ENCODE measurements around the gene TULP3. TPM values are rescaled to one million over a fixed set of nuclear protein-coding genes. Genes with fewer than 3 reads are reported as not detected.

TULP3 gene
- total RNA-seq, 1 donor from 2014 or later = 2.7 TPM

DNA sequence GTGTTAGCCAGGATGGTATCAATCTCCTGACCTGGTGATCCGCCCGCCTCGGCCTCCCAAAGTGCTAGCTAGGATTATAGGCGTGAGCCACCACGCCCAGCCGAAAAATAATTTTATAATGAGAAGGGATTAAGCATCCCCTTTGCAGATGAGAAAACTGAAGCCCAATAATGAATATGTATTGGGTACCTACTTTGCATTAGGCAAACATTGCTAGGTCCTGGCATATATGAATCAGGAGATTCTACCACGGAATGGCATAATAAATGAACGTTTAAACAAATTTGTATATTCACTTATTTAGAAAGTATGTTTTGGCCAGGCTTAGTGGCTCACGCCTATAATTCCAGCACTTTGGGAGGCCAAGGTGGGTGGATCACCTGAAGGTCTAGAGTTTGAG, 32.4 kb downstream of the TULP3 start:
- ATAC-seq (no peak), DNase-seq (ENCODE audit: low spot score) (no peak)

DNA sequence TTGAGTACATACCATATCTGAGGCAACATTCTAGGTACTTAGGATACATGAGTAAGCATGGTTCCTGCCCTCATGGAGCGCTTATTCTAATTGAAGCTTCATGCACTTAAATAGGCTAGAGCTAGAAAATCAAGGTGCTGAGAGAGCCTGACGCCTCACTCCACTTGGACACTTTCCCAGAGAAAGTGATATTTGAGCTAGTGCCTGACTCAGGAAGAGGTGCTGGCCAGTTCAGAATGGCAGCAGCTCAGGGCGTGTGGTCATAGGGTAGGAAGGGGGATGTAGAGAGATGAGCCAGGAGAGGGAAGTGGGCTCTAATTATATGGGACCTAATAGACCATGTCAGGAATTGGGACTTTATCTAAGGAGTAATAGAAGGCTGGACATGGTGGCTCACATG, 33.3 kb downstream of the TULP3 start:
- no peak for ATAC-seq
- no peak for DNase-seq (ENCODE audit: low spot score)

DNA sequence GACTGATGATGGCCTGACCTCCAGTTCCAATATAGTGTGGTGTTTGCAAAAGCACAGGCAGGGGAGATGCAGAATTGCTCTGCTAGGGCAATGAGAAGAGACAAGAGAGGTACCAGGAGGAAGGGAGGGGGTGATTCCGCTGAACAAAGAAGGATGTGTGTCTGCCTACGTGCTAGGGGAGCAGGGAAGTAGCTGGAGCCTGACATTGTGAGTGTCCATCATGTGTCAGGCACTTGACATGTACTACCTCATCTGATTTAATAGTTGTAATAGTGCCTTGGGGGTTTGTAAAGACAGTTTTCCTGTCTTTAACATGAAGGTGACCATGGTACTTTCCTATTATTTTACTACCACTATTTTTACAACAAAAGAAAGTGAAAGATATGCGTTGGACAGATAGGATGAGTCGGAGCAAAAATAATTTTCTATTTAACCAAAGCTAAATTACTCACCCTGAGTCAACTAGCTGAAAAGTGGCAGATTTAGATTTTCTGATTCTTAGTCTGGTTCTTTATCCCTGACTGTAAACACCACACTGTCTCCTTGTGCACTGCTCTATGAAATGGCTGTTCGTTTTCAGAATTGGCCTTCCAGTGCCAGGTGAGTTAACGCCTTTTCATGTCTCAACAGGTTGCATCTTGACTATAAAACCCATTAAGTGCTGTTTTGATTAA, 34.8 kb downstream of the TULP3 start:
- DNase-seq (ENCODE audit: low spot score) = no peak
- no peak for ATAC-seq

DNA sequence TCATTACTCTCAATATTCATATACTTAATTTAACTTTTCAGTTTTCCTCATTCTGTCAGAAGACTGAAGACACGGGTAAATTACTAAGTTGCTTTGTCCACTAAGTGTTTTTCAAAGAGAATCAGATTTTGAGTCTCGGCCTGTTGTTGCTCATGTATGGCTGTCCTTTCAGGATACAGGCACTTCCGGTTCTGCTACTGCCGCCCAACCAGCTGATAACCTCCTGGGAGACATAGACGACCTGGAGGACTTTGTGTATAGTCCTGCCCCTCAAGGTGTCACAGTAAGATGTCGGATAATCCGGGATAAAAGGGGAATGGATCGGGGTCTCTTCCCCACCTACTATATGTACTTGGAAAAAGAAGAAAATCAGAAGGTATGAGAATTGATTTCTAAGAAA, 40.2 kb downstream of the TULP3 start:
- DNase-seq (ENCODE audit: low spot score) = no peak
- no peak for ATAC-seq

DNA sequence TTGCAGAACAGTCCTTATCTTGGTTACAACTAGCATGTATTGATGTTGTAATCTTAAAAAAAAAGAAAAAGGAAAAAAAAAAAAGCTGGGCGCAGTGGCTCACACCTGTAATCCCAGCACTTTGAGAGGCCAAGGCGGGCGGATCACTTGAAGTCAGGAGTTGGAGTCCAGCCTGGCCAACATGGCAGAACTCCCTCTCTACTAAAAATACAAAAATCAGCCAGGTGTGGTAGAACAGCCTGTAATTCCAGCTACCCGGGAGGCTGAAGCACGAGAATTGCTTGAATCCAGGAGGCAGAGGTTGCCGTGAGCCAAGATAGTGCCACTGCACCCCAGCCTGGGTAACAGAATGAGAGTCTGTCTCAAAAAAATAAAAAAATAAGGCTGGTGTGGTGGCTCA, 42.9 kb downstream of the TULP3 start:
- ATAC-seq (no peak), DNase-seq (ENCODE audit: low spot score) (no peak)

DNA sequence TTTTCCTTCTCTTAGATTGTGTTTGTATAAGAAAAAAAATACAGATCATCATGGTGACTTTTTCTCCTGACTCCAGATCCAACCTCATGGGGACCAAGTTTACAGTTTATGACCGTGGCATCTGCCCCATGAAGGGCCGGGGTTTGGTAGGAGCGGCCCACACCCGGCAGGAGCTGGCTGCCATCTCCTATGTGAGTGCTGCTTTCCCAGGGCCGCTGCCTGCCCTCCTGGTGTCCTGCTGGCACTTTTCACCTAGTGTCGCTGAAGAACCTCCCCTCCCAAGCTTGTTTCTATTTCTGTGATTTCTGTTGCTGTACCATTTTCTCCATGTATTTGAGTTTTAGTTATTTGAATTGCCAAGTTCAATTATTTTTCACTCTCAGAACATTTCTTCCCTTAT, 43.7 kb downstream of the TULP3 start:
- no peak for DNase-seq (ENCODE audit: low spot score)
- ATAC-seq = no peak

DNA sequence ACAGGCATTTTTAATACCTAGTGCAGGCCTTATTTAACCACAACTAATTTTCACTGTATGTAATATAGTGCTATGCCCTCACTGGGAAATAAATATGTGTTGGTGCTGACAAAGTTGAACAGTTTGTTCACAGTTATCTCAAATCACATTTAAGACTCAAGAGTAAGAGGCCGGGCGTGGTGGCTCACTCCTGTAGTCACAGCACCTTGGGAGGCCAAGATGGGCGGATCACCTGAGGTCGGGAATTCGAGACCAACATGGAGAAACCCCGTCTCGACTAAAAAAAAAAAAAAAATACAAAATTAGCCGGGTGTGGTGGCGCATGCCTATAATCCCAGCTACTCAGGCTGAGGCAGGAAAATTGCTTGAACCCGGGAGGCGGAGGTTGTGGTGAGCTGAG, 45.6 kb downstream of the TULP3 start:
- ATAC-seq (no peak), DNase-seq (ENCODE audit: low spot score) (no peak)

DNA sequence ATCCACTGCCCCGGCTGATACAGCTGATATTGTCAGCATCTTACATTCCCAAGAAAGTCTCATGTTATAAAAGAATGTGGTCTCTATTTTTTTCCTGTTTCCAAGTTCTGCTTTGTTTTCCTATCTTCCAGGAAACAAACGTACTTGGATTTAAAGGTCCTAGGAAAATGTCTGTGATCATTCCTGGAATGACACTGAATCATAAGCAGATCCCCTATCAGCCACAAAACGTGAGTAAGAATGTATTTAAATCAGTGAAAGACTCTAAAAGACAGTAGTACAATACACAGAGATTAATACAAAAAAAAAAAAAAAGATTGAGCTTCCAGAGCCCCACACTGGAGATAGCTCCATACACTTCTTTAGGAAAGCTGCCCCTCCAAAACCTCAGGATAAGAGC, 46.8 kb downstream of the TULP3 start:
- no peak for DNase-seq (ENCODE audit: low spot score)
- ATAC-seq = no peak

DNA sequence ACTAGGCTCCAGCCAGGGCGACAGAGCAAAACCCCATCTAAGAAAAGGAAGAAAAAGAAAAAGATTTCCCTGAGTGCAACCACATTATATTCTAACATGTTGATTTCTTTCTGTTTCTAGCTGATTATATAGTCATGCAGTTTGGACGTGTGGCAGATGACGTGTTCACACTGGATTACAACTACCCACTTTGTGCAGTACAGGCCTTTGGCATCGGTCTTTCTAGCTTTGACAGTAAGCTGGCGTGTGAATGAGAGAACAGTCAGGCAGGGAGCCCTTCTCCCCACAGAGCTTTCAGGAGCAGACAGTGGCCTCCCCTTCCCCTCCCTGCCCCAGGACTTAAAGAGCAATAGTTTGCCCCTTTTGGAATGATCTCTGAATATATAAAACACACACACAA, 48.5 kb downstream of the TULP3 start:
- no peak for ATAC-seq
- no peak for DNase-seq (ENCODE audit: low spot score)

DNA sequence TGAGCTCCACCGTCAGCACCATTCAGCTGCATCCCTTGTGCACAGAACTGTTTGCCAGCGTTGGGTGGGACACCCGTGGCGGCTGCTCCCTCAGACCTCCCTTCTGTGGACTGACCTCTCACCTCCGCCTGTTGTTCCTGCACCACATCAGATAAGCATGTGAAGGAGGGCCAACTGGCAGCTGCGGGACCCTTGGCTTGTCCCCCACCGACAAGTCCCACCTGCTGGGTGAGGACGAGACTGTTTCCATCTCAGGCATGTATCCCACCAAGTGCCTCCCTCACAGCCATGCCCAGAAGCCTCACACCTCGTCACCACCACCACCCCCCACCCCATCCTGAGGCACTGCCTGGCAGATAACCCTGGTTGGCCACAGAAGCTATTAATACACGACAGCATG, 49.9 kb downstream of the TULP3 start:
- no peak for ATAC-seq
- no peak for DNase-seq (ENCODE audit: low spot score)

DNA sequence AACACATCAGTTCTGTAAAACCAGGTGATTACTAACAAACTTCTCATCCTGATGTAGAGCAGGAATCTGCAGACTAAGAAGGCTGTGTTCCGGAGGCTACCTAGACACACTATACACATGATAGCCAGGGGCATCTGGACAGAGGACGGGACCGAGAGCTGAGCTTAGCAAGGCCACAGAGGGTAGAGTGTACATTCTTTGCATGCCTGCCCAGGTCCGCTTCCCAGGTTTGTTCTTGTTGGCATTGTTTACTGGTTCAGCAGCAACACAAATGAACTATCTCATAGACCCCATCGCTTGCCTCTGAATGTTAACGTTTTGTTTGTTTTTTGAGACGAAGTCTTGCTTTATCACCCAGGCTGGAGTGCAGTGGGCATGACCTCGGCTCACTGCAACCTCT, 50.8 kb downstream of the TULP3 start:
- no peak for DNase-seq (ENCODE audit: low spot score)

DNA sequence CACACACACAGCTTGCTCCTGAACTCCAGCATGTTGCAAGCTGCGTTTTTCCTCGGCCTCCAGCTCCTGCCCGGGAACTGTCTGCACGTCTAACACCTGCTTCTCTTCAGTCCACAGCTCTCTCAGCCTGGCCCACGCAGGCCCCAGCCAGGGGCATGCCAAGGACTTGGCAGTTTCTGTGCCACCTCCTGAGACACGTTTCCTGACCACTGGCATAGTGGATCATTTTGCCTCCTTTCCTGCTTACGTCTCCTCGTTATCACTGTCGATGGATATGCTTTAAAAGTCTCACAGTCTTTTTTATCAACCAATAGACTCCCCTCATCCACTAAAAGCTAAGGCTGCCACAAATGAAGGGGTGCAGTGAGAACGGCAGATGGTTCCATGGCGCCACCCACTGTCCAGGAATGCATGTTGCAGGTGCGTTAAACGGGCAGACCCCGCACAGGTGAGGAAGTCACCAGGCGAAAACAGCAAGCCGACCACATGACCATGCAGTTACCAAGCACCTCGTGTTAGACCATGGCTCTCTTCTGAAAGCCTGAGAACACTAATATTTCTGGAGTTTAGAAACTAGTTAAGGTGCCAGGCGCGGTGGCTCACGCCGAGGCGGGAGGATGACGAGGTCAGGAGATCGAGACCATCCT, 53.8 kb downstream of the TULP3 start:
- DNase-seq (ENCODE audit: low spot score) (no peak), ATAC-seq (peak; percentile 92)

More for the DNA sequence above, 50.8 kb downstream of the TULP3 start:
- no peak for ATAC-seq

DNA sequence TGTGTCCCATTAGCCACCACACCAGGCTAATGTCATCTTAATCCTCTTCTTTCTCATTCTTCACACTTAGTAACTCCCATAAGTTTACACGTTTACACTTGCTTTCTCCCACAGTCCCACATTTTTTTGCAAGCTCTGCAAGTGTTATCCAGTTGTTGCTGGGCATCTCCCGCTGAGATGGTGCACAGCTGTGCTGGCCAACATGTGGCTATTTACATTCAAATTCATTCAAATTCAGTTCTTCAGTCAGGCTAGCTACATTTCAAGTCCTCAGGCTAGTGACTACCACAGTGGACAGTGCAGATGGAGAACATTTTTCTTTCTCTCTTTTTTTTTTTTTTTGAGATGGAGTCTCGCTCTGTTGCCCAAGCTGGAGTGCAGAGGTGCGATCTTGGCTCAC, 58.7 kb downstream of the TULP3 start:
- ATAC-seq = no peak

DNA sequence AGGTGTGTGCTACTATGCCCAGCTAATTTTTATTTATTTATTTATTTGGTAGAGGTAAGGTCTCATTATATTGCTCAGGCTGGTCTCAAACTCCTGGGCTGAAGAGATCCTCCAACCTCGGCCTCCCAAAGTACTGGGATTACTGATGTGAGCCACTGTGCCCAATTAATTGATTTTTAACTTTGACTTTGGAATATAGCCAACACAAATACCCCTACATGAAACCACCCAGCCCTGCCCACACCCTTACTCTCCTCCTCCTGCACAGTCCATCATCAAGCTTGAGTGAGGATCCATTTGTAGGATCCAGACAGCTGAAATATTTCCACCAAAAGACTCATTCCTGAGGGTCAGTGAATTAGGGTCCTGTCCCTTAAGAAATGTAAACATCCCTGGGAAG, 65.2 kb downstream of the TULP3 start:
- ATAC-seq = no peak

More for the DNA sequence above, 58.7 kb downstream of the TULP3 start:
- DNase-seq (ENCODE audit: low spot score) = no peak

DNA sequence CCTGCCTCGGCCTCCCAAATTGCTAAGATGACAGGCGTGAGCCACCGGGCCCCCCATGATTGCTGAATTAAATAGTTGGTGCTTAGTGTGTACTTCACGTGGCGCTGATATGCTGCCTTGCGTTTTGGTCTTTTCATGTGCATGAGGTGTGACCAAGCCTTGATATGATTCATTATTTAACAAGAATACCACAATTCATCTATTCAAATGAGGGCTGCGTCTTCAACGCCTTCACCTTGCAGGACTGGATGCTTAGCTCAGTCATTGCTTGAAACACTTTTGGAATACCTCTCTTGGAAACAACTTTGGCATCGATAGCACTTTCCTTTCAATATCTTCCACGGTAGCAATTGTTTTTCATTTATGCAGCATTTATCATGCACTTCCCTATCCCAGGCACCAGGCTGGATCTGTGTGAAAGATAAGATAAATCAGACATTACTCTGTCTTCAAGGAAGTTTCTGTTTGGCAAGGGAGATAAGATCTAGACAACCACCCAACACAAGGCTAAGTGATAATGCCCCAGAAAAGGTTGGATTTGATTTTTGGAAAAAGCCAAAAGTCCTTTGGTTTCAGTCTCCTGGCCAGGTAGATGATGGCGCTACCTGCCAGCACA, 67.2 kb downstream of the TULP3 start:
- ATAC-seq (no peak), DNase-seq (ENCODE audit: low spot score) (no peak)

More for the DNA sequence above, 65.2 kb downstream of the TULP3 start:
- DNase-seq (ENCODE audit: low spot score) = no peak

DNA sequence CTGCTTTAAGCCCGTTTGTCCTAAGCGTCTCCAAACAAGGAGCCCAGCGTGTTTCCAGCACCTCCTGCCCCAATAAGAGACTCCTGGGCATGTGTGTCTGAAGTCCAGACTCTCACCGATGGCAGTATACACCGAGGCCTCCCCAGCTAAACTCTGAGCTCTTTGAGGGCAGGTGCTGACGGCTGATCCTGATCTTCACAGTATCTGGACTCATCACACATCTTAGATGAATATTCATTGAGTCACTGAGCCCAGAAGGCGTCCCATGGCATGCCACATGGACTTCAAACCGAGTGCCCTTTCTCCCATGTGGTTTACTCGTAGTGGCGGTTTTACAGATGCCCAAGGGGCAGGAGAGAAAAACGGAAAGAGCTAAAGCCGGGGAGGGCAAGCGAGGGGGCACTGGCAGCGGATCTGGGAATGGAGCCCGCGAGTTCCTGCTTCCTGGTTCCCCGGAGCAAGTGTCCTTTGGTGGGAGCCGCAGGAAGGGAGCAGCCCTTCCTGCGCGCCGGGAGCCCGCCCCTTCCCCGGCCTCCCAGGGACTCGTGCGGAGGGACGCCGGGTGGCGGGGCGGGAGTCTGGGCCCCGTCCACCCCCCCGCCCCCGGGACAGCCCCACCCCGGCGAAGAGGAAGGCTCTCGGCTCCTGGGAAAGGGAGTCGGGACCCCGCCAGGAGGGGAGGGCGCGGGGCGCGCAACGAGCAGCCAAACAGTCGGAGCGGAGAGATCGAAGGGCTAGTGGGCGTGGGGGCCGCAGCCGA, 67.9 kb downstream of the TULP3 start:
- ATAC-seq (peak; percentile 68), DNase-seq (ENCODE audit: low spot score) (peak; percentile 47)

DNA sequence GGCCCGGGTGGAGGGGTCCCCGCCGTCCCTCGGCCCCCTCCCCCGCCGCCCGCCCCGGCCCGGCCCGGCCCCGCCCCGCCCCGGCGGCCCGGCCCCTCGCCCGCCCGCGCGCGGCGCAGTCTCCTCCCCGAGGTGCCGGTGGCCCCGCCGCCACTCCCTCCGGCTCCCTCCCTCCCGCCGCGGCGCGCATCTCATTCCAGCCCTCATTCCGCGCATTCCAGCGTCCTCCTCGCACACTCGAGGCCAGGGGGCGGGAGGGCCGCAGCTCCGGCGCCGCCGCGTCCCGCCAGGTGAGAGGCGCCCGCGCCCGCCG, 68.5 kb downstream of the TULP3 start, which contains the start of gene TEAD4:
TSS of gene TEAD4 (plus strand) at position 206 of the 313 bp plus-strand sequence.
- ATAC-seq (peak; percentile 72), DNase-seq (ENCODE audit: low spot score) (peak; percentile 54)

DNA sequence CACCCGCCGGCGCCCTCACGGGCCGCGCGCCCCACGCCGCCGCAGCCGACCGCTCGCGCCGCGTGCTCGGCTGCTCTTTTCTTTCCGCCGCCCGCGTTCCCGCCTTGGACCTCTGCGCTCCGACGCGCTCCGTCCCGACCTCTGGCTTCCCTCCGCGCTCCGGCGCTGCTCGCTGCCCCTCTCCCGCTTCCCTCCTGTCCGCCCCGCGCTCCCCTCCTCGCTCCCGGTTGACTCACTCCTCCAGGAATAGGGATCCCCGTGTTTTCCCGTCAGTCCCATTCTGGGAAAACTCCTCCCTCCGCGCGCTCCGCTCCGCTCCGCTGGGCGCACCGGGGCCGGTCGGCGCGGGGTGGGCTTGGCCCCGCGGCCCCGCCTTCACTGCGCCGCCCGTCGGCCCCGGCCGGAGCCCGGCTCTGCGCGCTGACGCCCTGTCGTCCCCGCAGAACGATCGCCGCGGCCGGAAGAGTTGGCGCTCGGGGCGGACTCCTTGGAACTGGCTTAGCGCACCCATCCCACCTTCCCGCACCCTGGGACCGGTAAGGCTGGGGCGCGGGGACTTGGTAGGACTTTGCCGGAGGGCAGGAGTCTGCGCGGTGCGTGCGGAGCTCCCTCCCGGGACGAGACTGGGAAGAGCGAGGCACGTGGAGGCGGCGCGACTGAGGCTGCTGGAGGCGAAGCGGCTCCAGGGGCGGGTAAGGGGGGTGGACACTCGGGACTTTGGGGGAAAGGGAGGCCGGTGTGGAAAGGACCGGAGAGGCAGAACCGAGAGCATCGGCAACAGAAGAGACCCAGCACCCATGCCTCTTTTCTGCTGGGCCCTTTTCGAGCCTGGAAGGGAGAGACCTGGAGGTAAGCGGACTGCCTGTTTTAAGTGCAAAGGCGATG, 69.1 kb downstream of the TULP3 start:
- no peak for DNase-seq (ENCODE audit: low spot score)
- ATAC-seq = peak; percentile 39

DNA sequence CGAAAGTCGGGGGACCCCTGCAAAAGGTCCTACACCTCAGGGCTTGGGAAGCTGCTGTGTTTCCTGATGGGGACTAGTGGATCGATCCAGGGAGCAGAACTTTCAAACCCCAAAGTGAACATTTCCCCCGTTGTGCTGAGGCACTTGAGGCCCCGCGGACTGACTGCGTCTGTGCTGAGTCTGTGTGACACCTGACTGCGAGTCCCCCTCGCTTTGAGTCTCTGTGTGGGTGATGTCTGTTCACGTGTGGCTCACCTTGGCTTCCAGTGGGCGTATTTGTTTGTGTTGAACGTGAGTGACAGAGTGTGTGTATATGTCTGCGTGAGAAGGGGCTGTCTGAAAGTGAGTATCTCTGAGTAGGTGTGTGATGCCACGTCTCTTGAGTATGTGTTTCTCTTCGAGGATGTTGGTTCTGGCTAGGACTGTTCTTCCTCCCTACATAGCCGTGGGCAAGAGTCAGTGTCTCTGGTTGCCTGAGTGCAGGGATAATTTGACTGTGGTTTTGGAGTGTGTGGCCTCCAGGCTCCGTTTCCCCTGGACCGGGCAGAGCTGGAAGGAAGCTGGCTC, 69.8 kb downstream of the TULP3 start:
- DNase-seq (ENCODE audit: low spot score) (no peak), ATAC-seq (no peak)

DNA sequence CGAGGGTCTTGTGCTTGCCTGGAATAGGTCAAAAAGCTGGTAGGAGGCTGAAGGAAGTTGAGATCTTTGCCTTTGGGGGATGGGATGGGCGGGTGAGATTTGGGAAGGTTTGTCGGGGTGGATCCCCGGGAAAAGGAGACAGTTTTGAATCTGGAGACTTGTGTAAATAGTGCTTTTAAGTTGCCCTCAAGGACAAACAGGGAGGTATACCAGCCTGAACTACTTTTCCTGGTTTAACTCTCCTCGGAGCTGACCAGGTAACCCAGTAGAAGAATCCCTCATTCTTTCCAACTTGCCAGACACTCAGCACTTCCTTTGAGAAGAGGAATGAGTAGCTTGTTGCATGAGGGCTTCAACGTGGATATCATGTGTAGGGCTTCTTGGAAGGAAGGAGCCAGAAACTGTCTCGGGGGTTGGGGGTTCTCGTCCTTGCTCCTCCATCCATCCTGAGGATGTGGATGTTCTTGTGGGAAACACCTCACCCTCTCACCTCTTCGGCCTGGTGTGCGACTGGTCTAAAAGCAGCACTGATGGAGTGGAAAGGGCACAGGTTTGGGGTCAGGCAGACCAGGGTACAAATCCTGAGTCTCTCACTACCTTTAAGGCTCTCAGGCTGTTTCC, 70.4 kb downstream of the TULP3 start:
- DNase-seq (ENCODE audit: low spot score) (no peak), ATAC-seq (no peak)

Data from left lobe of liver (tissue), 2 donors.